EH (cell line): ENCODE measurements around the gene CHRNE.

Source experiments
- DNase-seq: peaks from one replicate; pipeline ENCODE4 v3.0.0-alpha.2; 2015; ENCODE audit warnings: low read depth

CHRNE gene

DNA sequence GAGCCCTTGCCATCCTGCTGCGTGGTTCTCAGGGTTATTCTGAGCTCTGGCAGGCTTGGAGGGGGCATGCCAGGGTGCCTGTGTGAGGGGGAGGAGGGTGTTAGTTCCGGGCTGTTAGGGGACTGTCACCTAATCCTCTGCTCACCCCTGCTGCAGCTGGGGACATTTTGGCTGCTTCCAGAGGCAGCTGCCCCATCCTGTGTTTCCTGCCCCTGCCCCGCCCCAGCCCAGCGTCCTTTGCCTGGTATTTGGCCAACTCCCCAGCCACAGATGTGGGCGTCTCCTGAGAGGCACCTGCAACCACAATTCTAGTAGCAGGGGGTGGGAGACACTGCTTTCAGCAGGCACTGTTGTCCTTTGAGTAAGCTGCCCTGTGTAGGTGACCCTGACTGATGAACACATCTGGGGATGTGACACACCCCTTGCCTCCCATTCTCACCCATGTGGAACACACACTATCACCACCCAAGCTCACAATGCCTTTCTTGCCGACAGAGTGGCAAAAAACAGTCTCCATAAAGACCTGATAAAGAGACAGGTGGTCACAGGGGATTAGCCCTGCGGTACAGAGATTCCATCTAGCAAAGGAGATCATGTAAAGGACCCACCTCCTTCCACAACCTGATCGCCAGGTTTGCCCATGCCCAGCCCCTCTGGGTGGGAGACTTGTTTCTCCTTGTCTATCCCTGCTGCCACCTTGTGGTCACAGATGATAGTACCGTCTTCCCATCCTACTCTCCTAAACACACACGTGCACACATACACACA lies at the start of gene CHRNE:
TSS of gene CHRNE (minus strand) at position 48 of the 768 bp plus-strand sequence. CDS start at position 13, 35 bp downstream.
- DNase-seq = peak; percentile 73

DNA sequence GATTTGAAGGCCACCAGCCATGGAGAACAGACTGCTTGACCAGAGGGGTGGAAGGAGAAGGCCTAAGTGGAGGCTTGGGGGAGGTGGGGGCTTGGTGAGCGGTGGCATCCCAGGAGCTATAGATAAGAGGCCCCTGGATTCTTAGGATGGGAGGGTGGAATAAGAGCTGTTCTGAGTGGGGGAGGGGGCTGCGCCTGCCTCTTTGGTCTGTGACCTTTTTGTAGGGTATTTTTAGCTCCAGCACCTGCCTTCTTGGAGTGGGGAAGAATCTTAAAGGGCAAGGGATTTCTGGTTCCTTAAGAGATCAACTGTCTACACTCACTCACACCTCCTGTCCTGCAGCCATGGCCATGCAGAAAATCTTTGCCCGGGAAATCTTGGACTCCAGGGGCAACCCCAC lies 48.6 kb upstream of the CHRNE start:
- DNase-seq = no peak

DNA sequence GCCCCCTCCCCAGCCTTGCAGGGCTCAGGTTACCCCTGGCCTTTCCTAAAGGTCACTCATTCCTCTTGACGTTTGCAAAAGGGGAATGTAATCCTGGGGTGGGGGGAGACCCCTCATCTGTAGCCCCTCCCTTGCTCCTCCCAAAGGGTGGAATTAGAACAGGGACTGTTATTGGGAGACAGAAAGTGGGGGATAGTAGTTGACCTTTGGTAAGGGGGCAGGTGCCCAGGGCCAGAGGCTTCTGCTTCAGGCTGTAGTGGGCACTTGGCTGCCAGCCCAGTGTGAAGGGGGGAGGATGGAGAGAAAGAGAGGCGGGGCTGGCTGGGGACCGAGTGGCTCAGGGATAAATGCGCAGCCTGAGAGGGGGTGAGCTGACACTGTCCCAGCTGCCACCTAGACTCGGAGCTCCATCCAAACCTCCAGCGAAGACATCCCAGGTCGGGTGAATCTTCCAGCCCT lies 47.9 kb upstream of the CHRNE start, which contains the start of gene ENO3:
TSS of gene ENO3 (plus strand) at position 374 of the 459 bp plus-strand sequence. CDS start 711 bp downstream, outside the sequence.
- no peak for DNase-seq

DNA sequence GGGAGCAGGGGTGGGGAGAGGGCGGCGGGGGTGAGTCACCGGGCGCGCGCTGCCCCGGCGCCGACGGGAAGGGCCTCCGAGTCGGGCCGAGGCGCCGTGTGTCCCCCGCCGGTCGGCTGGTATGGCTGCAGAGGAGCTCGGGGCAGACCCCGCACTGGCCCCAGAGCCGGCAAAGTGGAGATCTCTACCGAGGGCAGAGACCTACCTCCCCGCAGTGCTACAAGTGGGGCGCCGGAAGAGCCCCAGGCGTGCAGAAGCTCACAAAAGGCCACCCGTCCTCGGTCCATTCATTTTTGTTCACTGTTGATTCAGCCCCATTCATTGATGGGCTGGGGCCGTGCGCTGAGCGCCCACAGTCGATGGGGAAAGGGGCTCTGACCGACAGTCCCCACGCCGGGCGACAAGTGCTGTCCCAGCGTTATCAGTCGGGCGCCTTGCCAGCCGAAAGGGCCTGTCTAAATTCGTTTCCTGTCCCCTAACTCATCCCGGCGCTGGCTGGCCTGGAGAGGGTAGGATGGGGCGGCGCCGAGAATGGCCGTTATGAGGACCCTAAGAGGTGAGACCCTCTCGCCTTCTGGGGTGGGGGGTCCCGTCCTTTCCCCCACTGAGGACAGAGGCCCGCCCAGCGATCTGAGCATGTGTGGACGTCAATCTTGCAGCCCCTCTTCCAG lies 47.3 kb upstream of the CHRNE start:
- peak; percentile 56 for DNase-seq

DNA sequence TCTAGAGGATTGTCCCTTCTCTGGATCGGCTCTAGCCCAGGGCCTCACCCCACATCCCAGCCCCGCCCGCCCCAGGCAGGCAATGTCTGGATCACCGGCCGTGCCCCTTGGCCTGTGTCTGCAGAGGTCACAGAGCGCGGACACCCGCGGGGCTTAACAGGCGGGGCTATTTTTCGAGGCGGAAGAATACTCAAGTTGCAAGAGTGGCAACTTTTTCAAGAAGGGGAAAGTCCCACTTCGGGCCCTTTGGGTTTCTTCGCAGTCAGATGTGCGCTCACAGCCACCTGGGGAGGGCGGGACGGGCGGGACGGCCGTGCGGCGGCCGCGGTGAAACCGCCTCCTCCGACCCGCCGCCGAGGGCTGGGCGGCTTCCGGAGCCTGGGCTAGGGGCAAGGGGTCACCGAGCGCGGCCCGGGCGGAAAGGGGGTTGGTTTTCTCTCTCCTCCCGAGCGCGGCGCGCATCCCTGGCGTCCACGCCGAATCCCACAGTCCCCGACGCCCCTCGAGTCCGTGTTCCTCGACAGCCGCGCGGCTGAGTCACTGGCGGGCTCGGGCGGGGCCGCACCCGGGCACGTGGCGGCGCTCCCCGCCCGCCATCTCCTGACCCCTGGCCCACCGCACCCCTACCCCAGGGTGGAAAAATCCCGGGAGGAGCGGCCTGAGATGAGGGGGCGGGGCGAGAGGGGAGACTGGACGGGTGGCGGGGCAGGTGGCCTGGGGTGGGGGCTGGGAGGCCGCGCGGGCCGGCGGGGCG lies 46.6 kb upstream of the CHRNE start:
- peak; percentile 71 for DNase-seq

DNA sequence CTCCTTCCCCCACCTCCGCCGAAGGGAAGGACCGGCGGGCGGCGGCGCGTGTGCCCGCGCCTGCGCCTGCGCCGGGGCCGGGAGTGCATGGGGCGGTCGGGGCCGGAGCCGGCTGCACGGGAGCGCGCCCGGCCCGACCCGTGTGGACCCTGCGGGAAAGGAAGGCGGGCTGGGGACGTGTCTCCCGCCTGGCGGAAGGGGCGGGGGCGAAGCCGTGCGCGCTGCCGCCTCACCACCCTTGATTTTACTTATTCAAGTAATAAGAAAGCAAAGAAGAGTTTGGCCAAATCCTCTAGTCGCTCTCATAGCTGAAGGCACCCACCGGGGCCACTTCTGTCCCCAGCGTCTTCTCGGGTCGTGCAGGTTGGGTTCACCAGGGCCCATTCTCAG lies 46.0 kb upstream of the CHRNE start:
- peak; percentile 92 for DNase-seq

DNA sequence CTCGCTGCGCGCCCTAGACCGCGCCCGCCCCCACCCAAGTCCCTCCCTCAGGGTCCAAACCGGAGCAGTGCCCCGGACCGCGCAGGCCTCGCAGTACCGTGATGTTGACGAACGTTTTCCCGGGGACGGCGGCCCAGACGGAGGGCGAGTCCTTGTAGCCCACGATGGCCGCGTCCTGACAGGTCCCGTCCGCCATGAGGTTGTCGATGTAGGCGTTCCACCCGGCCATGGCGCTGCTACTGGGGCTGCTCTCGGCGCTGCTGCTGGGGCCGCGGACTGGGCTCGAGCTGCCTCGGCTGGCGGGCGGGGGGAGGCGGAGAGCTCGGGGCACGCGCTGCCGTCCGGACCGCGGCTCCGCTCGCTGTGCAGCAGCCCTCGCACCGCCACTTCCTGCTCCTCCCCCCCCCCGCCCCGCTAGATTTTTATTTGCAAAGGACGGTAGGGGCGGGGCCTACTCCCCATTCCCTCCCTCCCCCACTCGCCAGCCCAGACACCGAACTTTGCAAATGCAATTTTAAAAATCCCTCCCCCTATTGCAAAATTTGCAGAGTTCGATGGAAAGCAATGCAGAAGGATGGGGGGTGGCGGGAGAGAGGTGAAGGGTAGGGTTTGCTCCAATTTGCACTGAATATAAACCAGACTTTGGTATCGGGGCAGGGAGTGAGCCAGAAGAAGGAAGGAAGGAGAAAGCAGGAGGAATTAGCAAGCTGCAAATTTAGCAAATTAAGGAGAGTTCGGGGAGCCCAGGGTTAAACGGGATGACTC lies 45.5 kb upstream of the CHRNE start, which contains the start of gene PFN1:
TSS of gene PFN1 (minus strand) at position 365 of the 765 bp plus-strand sequence. CDS start at position 229, 136 bp downstream.
- peak; percentile 93 for DNase-seq

DNA sequence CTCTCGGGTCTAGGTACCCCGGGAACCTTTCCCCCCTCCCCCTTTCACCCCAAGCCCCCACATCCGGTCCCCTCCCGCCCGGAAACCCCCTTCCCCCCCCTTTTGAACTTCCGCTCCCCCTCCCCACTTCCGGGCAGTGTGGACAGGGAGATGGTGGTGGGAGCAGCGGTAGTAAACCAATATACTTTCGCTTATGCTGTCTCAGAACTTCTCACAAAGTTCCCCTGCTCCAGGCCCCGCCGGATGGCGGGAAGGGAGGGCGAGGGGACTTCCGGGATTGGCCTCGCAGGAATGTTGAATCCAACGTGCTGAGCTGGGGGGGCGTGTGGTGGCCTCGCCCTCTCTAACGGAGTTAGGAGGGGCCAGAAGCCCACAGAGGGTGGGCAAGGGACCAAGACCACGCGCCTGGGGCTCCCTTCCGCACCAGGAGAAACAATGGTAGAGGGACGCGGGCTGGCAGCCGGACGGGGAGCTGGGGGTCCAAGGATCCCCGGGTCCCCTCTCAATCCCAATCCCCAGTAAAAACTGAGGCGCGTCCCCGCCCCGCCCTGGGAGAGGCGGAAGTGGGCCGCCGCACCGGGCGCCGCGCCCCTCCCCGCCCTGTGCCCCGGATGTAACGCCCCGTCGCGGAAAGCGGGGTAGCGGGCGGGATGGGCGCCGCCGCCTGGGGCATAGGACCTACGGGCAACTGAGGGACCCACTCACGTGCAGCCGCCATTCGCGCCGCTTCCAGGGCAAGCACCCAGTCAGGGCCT lies 44.7 kb upstream of the CHRNE start:
- DNase-seq = peak; percentile 70

DNA sequence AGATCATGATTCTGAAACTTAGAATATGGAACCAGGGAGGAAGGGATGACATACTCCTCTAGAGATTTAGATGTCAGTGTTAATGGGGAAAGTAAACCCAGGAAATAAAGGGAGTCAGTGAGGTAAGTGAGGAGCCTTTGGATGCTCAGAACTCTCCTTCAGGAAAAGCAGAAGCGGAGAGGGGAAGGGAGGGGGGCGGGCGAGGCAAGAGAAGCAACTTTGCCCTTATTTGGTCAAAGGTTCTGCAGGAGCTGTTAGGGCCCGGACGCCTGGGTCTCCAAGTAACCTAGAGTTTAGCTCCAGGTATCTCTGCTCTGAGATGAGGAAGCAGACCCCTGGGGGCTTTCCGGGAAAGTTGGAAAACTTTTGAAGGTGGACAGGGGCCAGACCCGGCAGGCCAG lies 44.1 kb upstream of the CHRNE start:
- DNase-seq = peak; percentile 60

DNA sequence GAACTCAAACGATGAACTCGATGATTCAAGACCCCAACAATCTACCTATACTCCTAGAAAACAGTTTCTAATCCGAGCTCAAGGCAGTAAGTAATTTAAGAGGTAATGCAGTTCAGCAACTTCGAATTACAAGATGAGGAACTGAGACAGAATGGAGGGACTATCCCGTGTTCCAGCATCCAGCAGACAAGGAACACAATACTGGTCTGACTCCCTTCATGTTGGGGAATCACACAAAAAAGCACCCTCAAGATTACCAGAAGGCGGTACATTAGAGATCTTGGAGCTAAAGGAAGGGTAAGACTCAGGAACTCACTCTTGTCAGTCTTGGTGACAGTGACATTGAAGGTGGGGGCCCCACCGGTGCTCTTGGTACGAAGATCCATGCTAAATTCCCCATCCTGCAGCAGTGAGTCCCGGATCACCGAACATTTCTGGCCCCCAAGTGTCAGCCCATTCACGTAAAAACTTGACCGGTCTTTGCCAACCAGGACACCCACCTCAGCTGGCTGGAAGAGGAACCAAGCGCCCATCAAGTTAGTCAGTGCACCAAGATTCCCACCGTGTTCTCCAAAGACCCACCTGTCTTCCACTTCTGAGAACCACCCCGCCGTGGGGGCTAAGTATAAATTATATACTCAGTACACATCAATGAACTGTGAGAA lies 43.5 kb upstream of the CHRNE start:
- DNase-seq = no peak

DNA sequence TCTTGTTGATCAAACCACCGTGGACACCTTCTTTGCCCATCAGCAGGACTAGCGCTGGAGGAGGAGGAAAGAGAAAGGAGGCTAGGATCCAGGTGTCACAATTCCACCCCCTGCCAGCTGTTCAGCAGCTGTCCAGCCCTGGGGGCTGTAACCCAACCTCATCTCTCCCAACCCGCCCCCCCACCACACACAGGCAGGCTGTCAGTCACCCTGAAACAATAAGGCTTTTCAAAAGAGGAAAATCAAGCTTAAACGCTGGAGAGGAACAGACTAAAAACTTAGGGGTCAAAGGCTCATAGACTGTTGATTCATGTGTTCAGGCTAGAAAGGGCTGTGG lies 43.0 kb upstream of the CHRNE start:
- DNase-seq = no peak

DNA sequence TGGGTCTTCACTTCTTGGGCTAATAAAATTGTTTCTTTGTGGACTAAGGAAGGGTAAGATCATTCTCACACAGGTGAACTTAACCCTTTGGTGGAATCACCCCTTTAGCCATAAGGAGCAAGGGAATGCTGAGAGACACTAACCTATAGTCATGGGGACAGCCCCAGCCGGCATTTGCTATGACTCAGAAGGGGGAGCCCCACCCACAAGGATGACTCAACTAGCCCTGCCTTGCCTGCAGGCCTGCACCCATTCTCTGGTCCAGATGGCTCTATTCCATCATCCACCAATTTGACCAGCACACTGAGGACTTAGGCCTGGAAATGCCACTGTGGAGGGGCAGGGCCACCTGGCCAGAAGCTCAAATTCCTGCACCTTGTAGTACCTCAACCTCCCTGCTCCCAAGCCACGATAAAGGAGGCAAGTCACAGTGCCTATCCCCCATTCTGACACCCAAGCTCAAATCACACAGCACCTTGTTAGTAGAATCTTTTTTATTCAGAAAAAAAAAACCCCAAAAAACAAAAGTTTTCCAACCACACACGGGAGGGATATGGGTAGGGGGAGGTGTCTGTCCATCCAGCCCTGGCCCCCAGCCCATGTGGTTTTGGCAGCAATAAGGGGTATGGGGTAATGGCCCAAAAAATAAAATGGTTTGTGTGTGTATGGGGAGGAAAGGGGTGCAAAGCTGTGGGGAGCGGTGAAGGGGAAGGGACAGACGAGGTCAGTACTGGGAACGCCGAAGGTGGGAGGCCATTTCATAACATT lies 42.5 kb upstream of the CHRNE start:
- peak; percentile 95 for DNase-seq

DNA sequence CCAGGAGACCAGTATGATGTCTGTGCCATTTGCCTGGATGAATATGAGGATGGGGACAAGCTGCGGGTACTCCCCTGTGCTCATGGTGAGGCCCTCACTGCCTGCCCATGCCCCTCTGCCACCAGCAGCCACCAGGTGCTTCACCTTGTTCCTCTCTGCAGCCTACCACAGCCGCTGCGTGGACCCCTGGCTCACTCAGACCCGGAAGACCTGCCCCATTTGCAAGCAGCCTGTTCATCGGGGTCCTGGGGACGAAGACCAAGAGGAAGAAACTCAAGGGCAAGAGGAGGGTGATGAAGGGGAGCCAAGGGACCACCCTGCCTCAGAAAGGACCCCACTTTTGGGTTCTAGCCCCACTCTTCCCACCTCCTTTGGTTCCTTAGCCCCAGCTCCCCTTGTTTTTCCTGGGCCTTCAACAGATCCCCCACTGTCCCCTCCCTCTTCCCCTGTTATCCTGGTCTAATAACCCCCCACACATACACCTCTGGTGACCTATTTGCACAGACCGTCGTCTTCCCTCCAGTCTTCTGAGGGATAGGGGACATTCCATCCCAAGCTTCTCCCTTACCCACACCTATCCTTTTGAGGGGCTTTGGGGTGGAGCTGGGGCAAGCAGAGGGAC lies 41.8 kb upstream of the CHRNE start:
- no peak for DNase-seq

DNA sequence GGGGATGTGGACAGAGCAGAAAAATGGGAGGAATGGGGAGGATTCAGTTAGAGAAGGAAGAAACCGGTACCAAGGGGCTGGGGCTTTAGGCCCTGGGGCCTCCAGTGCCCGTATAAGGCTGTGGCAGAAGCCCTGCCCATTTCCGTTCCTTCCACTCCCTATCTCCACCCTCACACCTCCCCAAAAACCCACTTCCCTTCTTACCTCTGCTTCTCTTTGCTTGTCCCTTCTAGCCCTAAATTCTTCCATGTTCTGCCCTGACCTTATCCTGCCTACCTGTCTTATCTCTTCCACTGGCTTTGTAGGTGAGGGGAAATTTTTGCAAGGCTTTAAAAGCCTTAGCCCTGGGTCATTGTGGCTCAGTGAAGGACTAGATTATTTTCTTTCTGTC lies 41.3 kb upstream of the CHRNE start:
- DNase-seq = no peak

DNA sequence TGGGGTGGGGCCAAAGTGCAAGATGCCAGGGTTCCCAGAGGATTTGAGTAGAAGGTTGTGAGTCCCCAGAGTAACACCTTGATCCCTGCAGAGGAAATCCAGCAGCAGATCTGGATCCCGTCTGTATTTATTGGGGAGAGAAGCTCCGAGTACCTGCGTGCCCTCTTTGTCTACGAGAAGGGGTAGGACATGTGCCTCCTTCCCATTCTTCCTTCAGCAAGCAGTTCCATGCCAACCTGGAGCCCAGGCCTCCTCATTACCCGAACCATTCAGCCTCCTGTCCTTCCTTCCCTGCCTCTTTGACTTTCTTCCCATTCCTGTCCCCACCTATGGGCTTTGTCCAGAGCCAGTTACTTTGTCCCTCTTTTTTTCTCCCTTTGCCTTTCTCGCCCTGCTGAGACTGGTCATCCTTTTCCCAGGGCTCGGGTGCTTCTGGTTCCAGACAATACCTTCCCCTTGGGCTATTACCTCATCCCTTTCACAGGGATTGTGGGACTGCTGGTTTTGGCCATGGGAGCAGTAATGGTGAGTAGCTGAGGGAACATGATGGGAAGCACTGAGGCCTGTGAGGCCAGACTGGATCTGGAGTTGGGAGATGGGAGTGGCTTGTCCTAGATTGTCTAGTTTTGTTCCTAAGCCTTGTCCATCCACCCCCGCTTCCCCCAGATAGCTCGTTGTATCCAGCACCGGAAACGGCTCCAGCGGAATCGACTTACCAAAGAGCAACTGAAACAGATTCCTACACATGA lies 40.0 kb upstream of the CHRNE start:
- no peak for DNase-seq

DNA sequence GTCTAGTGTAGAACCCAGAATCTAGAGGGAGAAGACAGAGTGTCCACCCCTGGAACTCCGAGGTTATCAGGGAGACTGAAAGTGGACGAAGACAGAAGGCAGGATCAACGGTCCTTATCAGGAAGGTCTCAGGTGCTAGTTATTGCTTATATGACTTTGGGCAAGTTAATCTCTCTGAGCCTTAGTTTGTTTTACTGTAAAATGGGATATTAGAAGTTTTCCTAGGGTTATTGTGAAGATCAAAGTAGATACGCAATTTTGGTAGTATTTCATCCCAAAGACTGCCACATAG lies 38.4 kb upstream of the CHRNE start:
- no peak for DNase-seq

DNA sequence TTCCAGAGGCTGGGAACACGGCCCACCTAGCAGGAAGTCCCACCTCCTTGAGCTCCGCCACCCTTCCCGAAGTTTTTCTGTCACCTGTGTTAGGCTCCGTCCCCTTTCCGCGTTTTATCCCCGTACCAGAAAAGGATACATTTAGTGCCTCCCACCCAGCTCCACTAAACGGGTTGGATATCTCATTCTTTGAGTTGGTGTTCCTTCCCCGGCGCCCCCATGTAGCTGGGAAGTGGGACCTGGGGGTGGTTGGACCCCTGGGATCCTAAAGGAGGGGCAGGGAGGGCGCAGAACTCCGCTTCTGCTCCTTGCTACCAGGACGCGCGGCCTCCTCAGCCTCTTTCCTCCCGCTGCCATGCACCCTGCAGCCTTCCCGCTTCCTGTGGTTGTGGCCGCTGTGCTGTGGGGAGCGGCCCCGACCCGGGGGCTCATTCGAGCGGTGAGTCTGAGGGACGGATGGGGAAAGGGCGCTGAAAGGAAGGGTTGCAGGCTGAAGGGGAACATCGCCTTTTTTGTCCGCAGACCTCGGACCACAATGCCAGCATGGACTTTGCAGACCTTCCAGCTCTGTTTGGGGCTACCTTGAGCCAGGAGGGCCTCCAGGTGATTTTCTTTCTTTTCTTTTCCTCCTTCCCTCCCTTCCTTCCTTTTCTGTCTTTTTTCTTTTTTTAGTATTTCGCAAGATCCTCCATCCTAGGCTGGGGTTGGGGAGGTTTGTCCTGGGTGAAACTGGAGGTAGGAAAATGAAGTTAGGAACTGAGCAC lies 37.8 kb upstream of the CHRNE start:
- DNase-seq = no peak
